SK-N-SH (cell line): Measurements from ENCODE around the gene CNTNAP2.

Source experiments
- EP300 ChIP-seq, 2 experiments: IDR thresholded peaks; 2 replicates each; pipeline versions ENCODE4 v1.4.0 to v1.6.1; 2012; ENCODE audit warnings: borderline replicate concordance in 1 of 2, low read depth in 1 of 2, low read length in 1 of 2
- POLR2AphosphoS5 ChIP-seq: IDR thresholded peaks from 2 replicates; pipeline ENCODE4 v1.6.1; 2012; ENCODE audit warnings: low read depth, low read length
- TF ChIP-seq, protein P1 (sequence below): fragments of 200-600 bp; sonication (generic); IDR thresholded peaks from 2 replicates; pipeline ENCODE4 v1.6.1; 2017; ENCODE audit warnings: antibody characterized with exemption, mild to moderate bottlenecking, moderate library complexity

DNA sequence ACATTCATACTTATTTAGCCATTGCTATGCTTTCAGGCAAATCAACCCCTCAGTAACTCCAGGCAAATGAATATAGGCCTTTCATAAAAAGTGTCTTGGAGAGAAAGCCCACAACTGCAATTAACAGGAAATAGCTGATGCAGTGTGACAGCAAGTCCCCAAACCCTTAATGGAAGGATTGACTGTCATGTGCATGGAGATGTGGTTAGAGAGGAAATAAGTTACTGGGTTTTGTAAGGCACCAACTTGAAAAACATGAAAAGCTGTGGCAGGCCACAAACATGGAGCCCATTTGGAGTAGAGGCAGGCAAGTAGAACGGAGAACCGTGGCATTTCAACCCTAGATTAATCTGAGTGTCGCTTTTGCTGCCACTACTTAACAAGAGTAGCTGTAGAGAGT is 1924.6 kb downstream of the CNTNAP2 start:
- TF ChIP-seq EP300 (IDR thresholded peaks at IDR 0.05; ENCODE audit: borderline replicate concordance in 1 of 2, low read depth in 1 of 2, low read length in 1 of 2) (no peak), POLR2AphosphoS5 (no peak)
- TF ChIP-seq, protein P1, sequence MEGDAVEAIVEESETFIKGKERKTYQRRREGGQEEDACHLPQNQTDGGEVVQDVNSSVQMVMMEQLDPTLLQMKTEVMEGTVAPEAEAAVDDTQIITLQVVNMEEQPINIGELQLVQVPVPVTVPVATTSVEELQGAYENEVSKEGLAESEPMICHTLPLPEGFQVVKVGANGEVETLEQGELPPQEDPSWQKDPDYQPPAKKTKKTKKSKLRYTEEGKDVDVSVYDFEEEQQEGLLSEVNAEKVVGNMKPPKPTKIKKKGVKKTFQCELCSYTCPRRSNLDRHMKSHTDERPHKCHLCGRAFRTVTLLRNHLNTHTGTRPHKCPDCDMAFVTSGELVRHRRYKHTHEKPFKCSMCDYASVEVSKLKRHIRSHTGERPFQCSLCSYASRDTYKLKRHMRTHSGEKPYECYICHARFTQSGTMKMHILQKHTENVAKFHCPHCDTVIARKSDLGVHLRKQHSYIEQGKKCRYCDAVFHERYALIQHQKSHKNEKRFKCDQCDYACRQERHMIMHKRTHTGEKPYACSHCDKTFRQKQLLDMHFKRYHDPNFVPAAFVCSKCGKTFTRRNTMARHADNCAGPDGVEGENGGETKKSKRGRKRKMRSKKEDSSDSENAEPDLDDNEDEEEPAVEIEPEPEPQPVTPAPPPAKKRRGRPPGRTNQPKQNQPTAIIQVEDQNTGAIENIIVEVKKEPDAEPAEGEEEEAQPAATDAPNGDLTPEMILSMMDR, result no peak
